ENCODE data around the gene TACR2.
"Not testable (repeated sequence)": the region's sequence is repeated elsewhere in the genome, so short reads cannot be mapped to it uniquely, and the experiment has no call there.

Gene TACR2

GRCh38 chr10:69450395-69450794 is 33.7 kb upstream of the TACR2 start:
- not testable (repeated sequence) for DNase-seq (ENCODE audit: low spot score)

- peak; percentile 93 for DNase-seq (ENCODE audit: low spot score)
Observed at GRCh38 chr10:69449841-69450240, 33.1 kb upstream of the TACR2 start.

GRCh38 chr10:69446650-69447151 is 30.0 kb upstream of the TACR2 start:
- DNase-seq (ENCODE audit: low spot score): peak; percentile 97

- no peak for DNase-seq (ENCODE audit: low spot score)
Observed at GRCh38 chr10:69446229-69446628, 29.5 kb upstream of the TACR2 start.

- DNase-seq (ENCODE audit: low spot score): no peak
Observed at GRCh38 chr10:69445041-69445440, 28.3 kb upstream of the TACR2 start.

- no peak for DNase-seq (ENCODE audit: low spot score)
Observed at GRCh38 chr10:69443354-69443753, 26.6 kb upstream of the TACR2 start.

- DNase-seq (ENCODE audit: low spot score): no peak
Observed at GRCh38 chr10:69439813-69440506, 23.2 kb upstream of the TACR2 start.

- DNase-seq (ENCODE audit: low spot score): no peak
Observed at GRCh38 chr10:69439350-69439739, 22.6 kb upstream of the TACR2 start.

- DNase-seq (ENCODE audit: low spot score): peak; percentile 83
Observed at GRCh38 chr10:69438536-69439349, 22.0 kb upstream of the TACR2 start.

GRCh38 chr10:69437321-69438259 is 20.9 kb upstream of the TACR2 start:
- DNase-seq (ENCODE audit: low spot score): no peak

GRCh38 chr10:69435966-69436520 is 19.3 kb upstream of the TACR2 start:
- no peak for DNase-seq (ENCODE audit: low spot score)

GRCh38 chr10:69434926-69435325 is 18.2 kb upstream of the TACR2 start:
- no peak for DNase-seq (ENCODE audit: low spot score)

- no peak for DNase-seq (ENCODE audit: low spot score)
Observed at GRCh38 chr10:69434169-69434568, 17.5 kb upstream of the TACR2 start.

GRCh38 chr10:69428165-69428564 is 11.4 kb upstream of the TACR2 start:
- no peak for DNase-seq (ENCODE audit: low spot score)

- no peak for DNase-seq (ENCODE audit: low spot score)
Observed at GRCh38 chr10:69426376-69426727, 9.6 kb upstream of the TACR2 start.

- no peak for DNase-seq (ENCODE audit: low spot score)
Observed at GRCh38 chr10:69425511-69426298, 9.0 kb upstream of the TACR2 start.

GRCh38 chr10:69425041-69425440 is 8.3 kb upstream of the TACR2 start:
- DNase-seq (ENCODE audit: low spot score): no peak

GRCh38 chr10:69422676-69423075 is 6.0 kb upstream of the TACR2 start:
- DNase-seq (ENCODE audit: low spot score): no peak

GRCh38 chr10:69421611-69422308 is 5.0 kb upstream of the TACR2 start:
- no peak for DNase-seq (ENCODE audit: low spot score)

GRCh38 chr10:69419744-69420126 is 3.0 kb upstream of the TACR2 start:
- DNase-seq (ENCODE audit: low spot score): no peak

Data from kidney capillary endothelial cell (primary cell).